Tibial nerve (tissue), 4 donors: ENCODE results near the gene CMIP.

Source experiments
- CTCF ChIP-seq, 5 experiments: fragments of 200-600 bp in 3 of 5; fragments of 450-650 bp in 2 of 5; sonication (generic) in 3 of 5; IDR thresholded peaks; one replicate each; pipeline ENCODE4 v1.5.1; 2016 to 2019; ENCODE audit warnings: antibody characterized with exemption in 5 of 5, mild to moderate bottlenecking in 3 of 5, moderate library complexity in 2 of 5
- EP300 ChIP-seq, 2 donors: sonication (generic); formaldehyde crosslinking; IDR thresholded peaks; one replicate each; pipeline ENCODE4 v1.6.1; 2017; ENCODE audit warnings: antibody characterized with exemption in 2 of 2, mild to moderate bottlenecking in 1 of 2
- POLR2A ChIP-seq, 2 donors: fragments of 450-650 bp; IDR thresholded peaks; one replicate each; pipeline ENCODE4 v1.6.1; 2017; ENCODE audit warnings: antibody characterized with exemption in 2 of 2, mild to moderate bottlenecking in 2 of 2, moderate library complexity in 2 of 2

GRCh38 chr16:81748476-81749198 is 304.0 kb downstream of the CMIP start:
- no peak for TF ChIP-seq EP300 (IDR thresholded peaks at IDR 0.05)
- no peak for TF ChIP-seq CTCF (IDR thresholded peaks at IDR 0.05)
- TF ChIP-seq POLR2A (IDR thresholded peaks at IDR 0.05) = no peak
